Measurements from ENCODE around the gene CCDC159. TPM values are rescaled to one million over a fixed set of nuclear protein-coding genes. Genes with fewer than 3 reads are reported as not detected.
"Not testable (repeated sequence)": the region's sequence is repeated elsewhere in the genome, so short reads cannot be mapped to it uniquely, and the experiment has no call there.

The CCDC159 gene
- total RNA-seq, 1 donor from 2014 or later = 22.3 TPM

- no peaks in the 10 kb centered on the region for H3K4me1 Mint-ChIP-seq (ENCODE audit: unreplicated experiment)
- peaks cover 4% of the 10 kb centered on the region for H3K27me3 Mint-ChIP-seq (ENCODE audit: unreplicated experiment)
- DNase-seq (ENCODE audit: low spot score) = no peak
- peak overlapping the region; percentile 90 for H3K4me3 Mint-ChIP-seq (ENCODE audit: unreplicated experiment)
- no peaks in the 10 kb centered on the region for H3K9me3 Mint-ChIP-seq (ENCODE audit: unreplicated experiment)
- H3K27ac Mint-ChIP-seq (ENCODE audit: unreplicated experiment) = no peak overlapping the region
- no peak for TF ChIP-seq CTCF (IDR thresholded peaks at IDR 0.05; ENCODE audit: unreplicated experiment)
- peaks cover 17% of the 10 kb centered on the region for H3K36me3 Mint-ChIP-seq (ENCODE audit: low read depth, unreplicated experiment)
These were observed 7.6 kb upstream of the CCDC159 start for GRCh38 chr19:11338569-11339253.

GRCh38 chr19:11339254-11340098, 6.8 kb upstream of the CCDC159 start, which contains the start of gene RAB3D:
TSS of gene RAB3D (minus strand) at chr19:11339657. CDS start at chr19:11337399, 2,258 bp downstream.
- peaks cover 20% of the 10 kb centered on the region for H3K36me3 Mint-ChIP-seq (ENCODE audit: low read depth, unreplicated experiment)
- no peaks in the 10 kb centered on the region for H3K9me3 Mint-ChIP-seq (ENCODE audit: unreplicated experiment)
- DNase-seq (ENCODE audit: low spot score) = peak; percentile 95
- peaks cover 3% of the 10 kb centered on the region for H3K4me1 Mint-ChIP-seq (ENCODE audit: unreplicated experiment)
- peak within 1 kb of the TSS; percentile 90 for H3K4me3 Mint-ChIP-seq (ENCODE audit: unreplicated experiment)
- H3K27me3 Mint-ChIP-seq (ENCODE audit: unreplicated experiment) = peaks cover 5% of the 10 kb centered on the region
- no peak for TF ChIP-seq CTCF (IDR thresholded peaks at IDR 0.05; ENCODE audit: unreplicated experiment)
- H3K27ac Mint-ChIP-seq (ENCODE audit: unreplicated experiment) = peak within 1 kb of the TSS; percentile 30

DNA sequence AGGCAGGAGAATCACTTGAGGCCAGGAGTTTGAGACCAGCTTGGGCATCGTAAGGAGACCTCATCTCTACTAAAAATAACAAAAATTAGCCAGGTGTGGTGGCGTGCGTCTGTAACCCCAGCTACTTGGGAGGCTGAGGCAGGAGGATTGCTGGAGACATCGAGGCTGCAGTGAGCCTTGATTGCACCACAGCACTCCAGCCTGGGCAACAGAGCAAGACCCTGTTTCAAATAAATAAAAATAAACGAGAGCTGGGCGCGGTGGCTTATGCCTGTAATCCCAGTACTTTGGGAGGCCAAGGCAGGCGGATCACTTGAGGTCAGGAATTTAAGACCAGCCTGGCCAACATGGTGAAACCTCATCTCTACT, 6.2 kb upstream of the CCDC159 start:
- DNase-seq (ENCODE audit: low spot score); H3K4me1 Mint-ChIP-seq (ENCODE audit: unreplicated experiment): not testable (repeated sequence)

DNA sequence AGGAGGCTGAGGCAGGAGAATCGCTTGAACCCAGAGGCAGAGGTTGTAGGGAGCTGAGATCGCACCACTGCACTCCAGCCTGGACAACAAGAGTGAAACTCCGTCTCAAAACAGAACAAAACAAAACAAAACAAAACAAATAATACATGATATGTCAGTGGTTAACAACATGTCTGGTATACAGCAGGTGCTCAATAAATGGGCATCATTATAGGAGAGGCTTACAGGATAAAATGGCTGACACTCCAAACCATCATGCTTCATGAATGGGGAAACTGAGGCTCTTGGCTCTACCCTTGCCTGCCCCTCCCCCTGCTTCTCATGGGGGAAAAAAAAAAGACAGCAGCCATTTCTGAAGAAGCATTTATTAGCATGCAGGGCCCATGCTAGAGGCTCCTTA, 3.9 kb upstream of the CCDC159 start:
- TF ChIP-seq CTCF (IDR thresholded peaks at IDR 0.05; ENCODE audit: unreplicated experiment) = no peak
- H3K27ac Mint-ChIP-seq (ENCODE audit: unreplicated experiment) = no peak overlapping the region
- peaks cover 7% of the 10 kb centered on the region for H3K36me3 Mint-ChIP-seq (ENCODE audit: low read depth, unreplicated experiment)
- peaks cover 16% of the 10 kb centered on the region for H3K4me1 Mint-ChIP-seq (ENCODE audit: unreplicated experiment)
- H3K9me3 Mint-ChIP-seq (ENCODE audit: unreplicated experiment) = no peaks in the 10 kb centered on the region
- H3K4me3 Mint-ChIP-seq (ENCODE audit: unreplicated experiment) = no peak overlapping the region
- H3K27me3 Mint-ChIP-seq (ENCODE audit: unreplicated experiment) = peaks cover 7% of the 10 kb centered on the region
- DNase-seq (ENCODE audit: low spot score) = no peak

More for the DNA sequence above, 6.2 kb upstream of the CCDC159 start:
- H3K27me3 Mint-ChIP-seq (ENCODE audit: unreplicated experiment); H3K9me3 Mint-ChIP-seq (ENCODE audit: unreplicated experiment): not testable (repeated sequence)
- Mint-ChIP-seq H3K27ac (ENCODE audit: unreplicated experiment) (peak overlapping the region; percentile 30), H3K36me3 (ENCODE audit: low read depth, unreplicated experiment) (peaks cover 18% of the 10 kb centered on the region), H3K4me3 (ENCODE audit: unreplicated experiment) (peak overlapping the region; percentile 82)

- no peak overlapping the region for H3K27ac Mint-ChIP-seq (ENCODE audit: unreplicated experiment)
- H3K27me3 Mint-ChIP-seq (ENCODE audit: unreplicated experiment) = peaks cover 10% of the 10 kb centered on the region
- DNase-seq (ENCODE audit: low spot score) = no peak
- peaks cover 23% of the 10 kb centered on the region for H3K4me1 Mint-ChIP-seq (ENCODE audit: unreplicated experiment)
- TF ChIP-seq CTCF (IDR thresholded peaks at IDR 0.05; ENCODE audit: unreplicated experiment) = no peak
- H3K9me3 Mint-ChIP-seq (ENCODE audit: unreplicated experiment) = no peaks in the 10 kb centered on the region
- H3K4me3 Mint-ChIP-seq (ENCODE audit: unreplicated experiment) = peak overlapping the region; percentile 96
- H3K36me3 Mint-ChIP-seq (ENCODE audit: low read depth, unreplicated experiment) = peaks cover 13% of the 10 kb centered on the region
These were observed 1.1 kb upstream of the CCDC159 start for GRCh38 chr19:11345122-11345803.

Measured in endothelial cell (in vitro differentiated cells).